ENCODE data around the gene SOD1.
"Not testable (repeated sequence)": the region's sequence is repeated elsewhere in the genome, so short reads cannot be mapped to it uniquely, and the experiment has no call there.

The SOD1 gene

GRCh38 chr21:31656199-31657095 is 3.0 kb upstream of the SOD1 start:
- peak; percentile 21 for DNase-seq

GRCh38 chr21:31658053-31658452 is 1.4 kb upstream of the SOD1 start:
- DNase-seq, result no peak

GRCh38 chr21:31659286-31659535 is 282 bp upstream of the SOD1 start:
- no peak for DNase-seq

- no peak for DNase-seq
Observed at GRCh38 chr21:31660259-31660565, 719 bp downstream of the SOD1 start.

- DNase-seq, result no peak
Observed at GRCh38 chr21:31660591-31660990, 1.1 kb downstream of the SOD1 start.

- DNase-seq, result no peak
Observed at GRCh38 chr21:31663584-31664249, 4.2 kb downstream of the SOD1 start.

GRCh38 chr21:31665397-31665796 is 5.9 kb downstream of the SOD1 start:
- DNase-seq, result no peak

- not testable (repeated sequence) for DNase-seq
Observed at GRCh38 chr21:31665869-31666268, 6.4 kb downstream of the SOD1 start.

GRCh38 chr21:31666445-31667010 is 7.0 kb downstream of the SOD1 start:
- no peak for DNase-seq

- no peak for DNase-seq
Observed at GRCh38 chr21:31667132-31667531, 7.6 kb downstream of the SOD1 start.

GRCh38 chr21:31667639-31668038 is 8.1 kb downstream of the SOD1 start:
- DNase-seq, result no peak

GRCh38 chr21:31668651-31669491 is 9.4 kb downstream of the SOD1 start:
- no peak for DNase-seq

GRCh38 chr21:31670070-31670469 is 10.6 kb downstream of the SOD1 start:
- DNase-seq, result no peak

- DNase-seq, result no peak
Observed at GRCh38 chr21:31671146-31671716, 11.7 kb downstream of the SOD1 start.

GRCh38 chr21:31671931-31672330 is 12.4 kb downstream of the SOD1 start:
- DNase-seq, result no peak

- DNase-seq, result no peak
Observed at GRCh38 chr21:31673321-31673912, 13.9 kb downstream of the SOD1 start.

GRCh38 chr21:31675318-31675717 is 15.8 kb downstream of the SOD1 start:
- DNase-seq, result no peak

GRCh38 chr21:31675960-31676359 is 16.5 kb downstream of the SOD1 start:
- DNase-seq, result no peak

- no peak for DNase-seq
Observed at GRCh38 chr21:31677047-31677446, 17.6 kb downstream of the SOD1 start.

GRCh38 chr21:31678478-31678877 is 19.0 kb downstream of the SOD1 start:
- DNase-seq, result no peak

- DNase-seq, result peak; percentile 48
Observed at GRCh38 chr21:31682620-31683019, 23.1 kb downstream of the SOD1 start.

- DNase-seq, result no peak
Observed at GRCh38 chr21:31683029-31683428, 23.5 kb downstream of the SOD1 start.

GRCh38 chr21:31684918-31685317 is 25.4 kb downstream of the SOD1 start:
- no peak for DNase-seq

Measured in fibroblast of skin of right biceps (primary cell).